Measurements from ENCODE around the gene RNGTT.
"Not testable (repeated sequence)": the region's sequence is repeated elsewhere in the genome, so short reads cannot be mapped to it uniquely, and the experiment has no call there.

The RNGTT gene

GRCh38 chr6:88908598-88909548 is 54.5 kb downstream of the RNGTT start:
- DNase-seq = no peak

- not testable (repeated sequence) for DNase-seq
These were observed 56.3 kb downstream of the RNGTT start for GRCh38 chr6:88907148-88907547.

- DNase-seq = no peak
These were observed 63.7 kb downstream of the RNGTT start for GRCh38 chr6:88899569-88900316.

GRCh38 chr6:88895911-88896310 is 67.5 kb downstream of the RNGTT start:
- no peak for DNase-seq

GRCh38 chr6:88890860-88891845 is 72.3 kb downstream of the RNGTT start:
- no peak for DNase-seq

- no peak for DNase-seq
These were observed 73.0 kb downstream of the RNGTT start for GRCh38 chr6:88890394-88890793.

- DNase-seq = no peak
These were observed 79.1 kb downstream of the RNGTT start for GRCh38 chr6:88884361-88884760.

GRCh38 chr6:88882536-88882935 is 80.9 kb downstream of the RNGTT start:
- DNase-seq = no peak

- no peak for DNase-seq
These were observed 82.0 kb downstream of the RNGTT start for GRCh38 chr6:88881451-88881850.

GRCh38 chr6:88880021-88880420 is 83.4 kb downstream of the RNGTT start:
- DNase-seq = no peak

- no peak for DNase-seq
These were observed 85.5 kb downstream of the RNGTT start for GRCh38 chr6:88877893-88878292.

- no peak for DNase-seq
These were observed 90.5 kb downstream of the RNGTT start for GRCh38 chr6:88872962-88873361.

GRCh38 chr6:88871498-88871897 is 91.9 kb downstream of the RNGTT start:
- no peak for DNase-seq

- DNase-seq = no peak
These were observed 92.6 kb downstream of the RNGTT start for GRCh38 chr6:88870717-88871330.

- no peak for DNase-seq
These were observed 94.0 kb downstream of the RNGTT start for GRCh38 chr6:88869263-88870020.

- no peak for DNase-seq
These were observed 95.3 kb downstream of the RNGTT start for GRCh38 chr6:88867841-88868731.

GRCh38 chr6:88866856-88867255 is 96.6 kb downstream of the RNGTT start:
- DNase-seq = no peak

- no peak for DNase-seq
These were observed 98.1 kb downstream of the RNGTT start for GRCh38 chr6:88865275-88865674.

GRCh38 chr6:88864359-88865054 is 98.9 kb downstream of the RNGTT start:
- DNase-seq = no peak

GRCh38 chr6:88860310-88860709 is 103.1 kb downstream of the RNGTT start:
- DNase-seq = no peak
